Activated CD4-positive, alpha-beta T cell treated with anti-CD3 and anti-CD28 coated beads, Interleukin-2, amount 50 U/mL, for 4 hours (primary cell): Measurements from ENCODE around the gene HNRNPU.

Source experiments
- DNase-seq, 2 experiments: peaks; one replicate each; pipeline ENCODE4 v3.0.0-alpha.2; 2020

Gene HNRNPU

GRCh38 chr1:244800821-244801220 lies 63.5 kb downstream of the HNRNPU start:
- DNase-seq, result no peak
